K562 (cell line): ENCODE measurements around the gene PKP1. TPM values are rescaled to one million over a fixed set of nuclear protein-coding genes. Genes with fewer than 3 reads are reported as not detected.

Experiments
- ATAC-seq: fragments of 200-7000 bp; cut with Tn5 transposase; 3 replicates; pipeline ENCODE4 v1.9.1; 2020; ENCODE audit warnings: moderate library complexity
- BruUV-seq: library from RNA; stranded (reverse); fragments of 400-500 nt; replicated peaks from 2 replicates; lab custom pipeline; 2021; lab: Mats Ljungman, UMichigan
- CTCF ChIA-PET: fragments of 300-600 bp; formaldehyde crosslinking; extraction: SDS; loops from one replicate; lab custom pipeline; 2021; ENCODE audit warnings: low intra/inter-chr PET ratio; lab: Yijun Ruan, JAX
- POLR2A ChIA-PET: fragments of 300-600, 350-650 bp; sonication (Branson Sonifier 250); formaldehyde crosslinking; extraction: SDS; loops from one replicate; lab custom pipeline; 2021; ENCODE audit warnings: antibody characterized with exemption, inconsistent platforms; lab: Yijun Ruan, JAX
- DNase-seq, 4 experiments: peaks; one replicate each; pipeline versions ENCODE4 v3.0.0 to v3.0.0-alpha.2; 2011 to 2018; ENCODE audit warnings: low spot score in 3 of 4, mixed read lengths in 3 of 4; ENCODE audit errors: extremely low read depth in 1 of 4
- FAIRE-seq: peaks from 2 replicates; lab custom pipeline; 2011; peaks lifted over from hg19 to GRCh38; lab: Jason Lieb, UNC
- H2AFZ ChIP-seq: 2 replicates; pipeline ENCODE4 v1.6.0; 2011; ENCODE audit warnings: low read depth, low read length, control low read depth, inconsistent platforms
- H3K27ac ChIP-seq: fragments of 200-600 bp; 3 replicates; pipeline ENCODE4 v1.8.0; 2011; ENCODE audit warnings: low read depth, mild to moderate bottlenecking, control low read depth, inconsistent platforms, low read length, moderate library complexity, mixed read lengths; ENCODE audit errors: extremely low read depth
- H3K27me3 ChIP-seq, 2 experiments: fragments of 300-600 bp in 1 of 2; 2 replicates in 1 of 2; 3 replicates in 1 of 2; pipeline versions ENCODE4 v1.6.0 to v1.8.0; 2011; ENCODE audit warnings: inconsistent platforms in 2 of 2, low read length in 2 of 2, mild to moderate bottlenecking in 1 of 2, mixed read lengths in 1 of 2, moderate library complexity in 1 of 2; ENCODE audit not compliant: control insufficient read depth in 2 of 2, insufficient read depth in 2 of 2
- H3K36me3 ChIP-seq: fragments of 300-600 bp; 3 replicates; pipeline ENCODE4 v1.8.0; 2011; ENCODE audit warnings: mild to moderate bottlenecking, low read length, inconsistent platforms; ENCODE audit not compliant: control insufficient read depth, insufficient read depth
- H3K4me1 ChIP-seq, 2 experiments: fragments of 200-600 bp in 1 of 2; replicated peaks in 1 of 2; 2 replicates in 1 of 2; 3 replicates in 1 of 2; pipeline versions ENCODE4 v1.5.1 to v1.8.0; 2011; ENCODE audit warnings: inconsistent platforms in 2 of 2, low read length in 2 of 2, mild to moderate bottlenecking in 1 of 2, mixed read lengths in 1 of 2, moderate library complexity in 1 of 2; ENCODE audit not compliant: control insufficient read depth in 2 of 2, insufficient read depth in 2 of 2
- H3K4me2 ChIP-seq: 2 replicates; pipeline ENCODE4 v1.6.1; 2011; ENCODE audit warnings: low read length, control low read depth, inconsistent platforms, mixed read lengths; ENCODE audit not compliant: insufficient read depth
- H3K4me3 ChIP-seq: fragments of 200-600 bp; sonication (generic), shearing (Covaris generic); 2 replicates; pipeline ENCODE4 v1.5.1; 2016; ENCODE audit warnings: control low read depth, inconsistent platforms
- H3K79me2 ChIP-seq: fragments of 200-600 bp; 3 replicates; pipeline ENCODE4 v1.8.0; 2011; ENCODE audit warnings: low read length, inconsistent platforms; ENCODE audit not compliant: control insufficient read depth, insufficient read depth
- H3K9ac ChIP-seq, 2 experiments: 2 replicates each; pipeline versions ENCODE4 v1.6.0 to v1.6.1; 2011; ENCODE audit warnings: low read depth in 2 of 2, low read length in 2 of 2, control low read depth in 1 of 2, inconsistent platforms in 1 of 2, mild to moderate bottlenecking in 1 of 2, mixed read lengths in 1 of 2; ENCODE audit not compliant: insufficient read depth in 1 of 2
- H3K9me1 ChIP-seq: one replicate; pipeline ENCODE4 v1.6.0; 2011; ENCODE audit warnings: inconsistent platforms, mild to moderate bottlenecking, low read length, moderate library complexity; ENCODE audit not compliant: control insufficient read depth, insufficient read depth
- H3K9me3 ChIP-seq: replicated peaks from 2 replicates; pipeline ENCODE4 v1.5.1; 2011; ENCODE audit warnings: low read depth, low read length, inconsistent platforms; ENCODE audit not compliant: control insufficient read depth, insufficient read depth
- H4K20me1 ChIP-seq: replicated peaks from 2 replicates; pipeline ENCODE4 v1.6.1; 2011; ENCODE audit warnings: low read length, inconsistent platforms, mixed read lengths; ENCODE audit not compliant: control insufficient read depth, insufficient read depth
- DLX4 ChIP-seq: fragments of 250-450 bp; sonication (Bioruptor Pico); IDR thresholded peaks from 2 replicates; pipeline ENCODE4 v1.6.1; 2021; ENCODE audit warnings: mild to moderate bottlenecking
- NR2C2 ChIP-seq, 2 experiments: fragments of 200-800 bp in 1 of 2; sonication (Bioruptor generic) in 1 of 2; sonication (generic) in 1 of 2; formaldehyde crosslinking in 1 of 2; IDR thresholded peaks; 2 replicates each; pipeline versions ENCODE4 v1.6.1 to v1.8.0; 2016 to 2022; ENCODE audit warnings: mild to moderate bottlenecking in 1 of 2, missing compliant biosample characterization in 1 of 2, missing genetic modification characterization in 1 of 2, missing genetic modification reagents in 1 of 2
- WGBS: fragments of 100-300 bp; shearing (Covaris generic); methylation state at CpG from one replicate; pipeline ENCODE4 v1.1.6; 2016; ENCODE audit warnings: low coverage, mixed read lengths; ENCODE audit not compliant: insufficient coverage; ENCODE audit errors: missing lambda C conversion rate; 5-methylcytosine and 5-hydroxymethylcytosine counted together
- in situ Hi-C: fragments of 300-500 bp; cut with MboI; formaldehyde crosslinking; loops from 4 replicates; pipeline ENCODE4 v1.15.0; 2018; ENCODE audit warnings: inconsistent platforms, mixed read lengths
- intact Hi-C: fragments of 100-400 bp; cut with micrococcal nuclease; formaldehyde crosslinking; loops from 2 replicates; pipeline ENCODE4 v1.14.2; 2022
- polyA plus RNA-seq, 8 experiments: library from polyadenylated mRNA; depleted of rRNA in 4 of 8; stranded (reverse) in 5 of 8; unstranded in 3 of 8; fragments of >200 nt; fragmentation: Nextera tagmentation in 2 of 8; fragmentation: Illumina TruSeq in 1 of 8; extraction: Ambion mirVana in 2 of 8; extraction: Trizol in 1 of 8; gene quantifications; 2 replicates each; pipeline versions ENCODE4 v1.2.1 to v1.2.3, GENCODE V29; 2011 to 2014; ENCODE audit warnings: inconsistent platforms in 1 of 8, missing spikeins in 1 of 8
- total RNA-seq, 7 experiments: library from RNA; depleted of rRNA in 6 of 7; stranded (reverse); fragments of >200 nt in 6 of 7; fragmentation: Illumina TruSeq in 2 of 7; extraction: Trizol in 2 of 7; gene quantifications; 2 replicates each; pipeline versions ENCODE4 v1.2.1 to v1.2.3, GENCODE V29; 2011 to 2021; ENCODE audit warnings: low replicate concordance in 1 of 7

PKP1 gene
- total and polyA plus RNA-seq, 9 of the 15 experiments (the other 6 are each of a cell fraction or from before 2014, with no cell fraction given): not detected

DNA sequence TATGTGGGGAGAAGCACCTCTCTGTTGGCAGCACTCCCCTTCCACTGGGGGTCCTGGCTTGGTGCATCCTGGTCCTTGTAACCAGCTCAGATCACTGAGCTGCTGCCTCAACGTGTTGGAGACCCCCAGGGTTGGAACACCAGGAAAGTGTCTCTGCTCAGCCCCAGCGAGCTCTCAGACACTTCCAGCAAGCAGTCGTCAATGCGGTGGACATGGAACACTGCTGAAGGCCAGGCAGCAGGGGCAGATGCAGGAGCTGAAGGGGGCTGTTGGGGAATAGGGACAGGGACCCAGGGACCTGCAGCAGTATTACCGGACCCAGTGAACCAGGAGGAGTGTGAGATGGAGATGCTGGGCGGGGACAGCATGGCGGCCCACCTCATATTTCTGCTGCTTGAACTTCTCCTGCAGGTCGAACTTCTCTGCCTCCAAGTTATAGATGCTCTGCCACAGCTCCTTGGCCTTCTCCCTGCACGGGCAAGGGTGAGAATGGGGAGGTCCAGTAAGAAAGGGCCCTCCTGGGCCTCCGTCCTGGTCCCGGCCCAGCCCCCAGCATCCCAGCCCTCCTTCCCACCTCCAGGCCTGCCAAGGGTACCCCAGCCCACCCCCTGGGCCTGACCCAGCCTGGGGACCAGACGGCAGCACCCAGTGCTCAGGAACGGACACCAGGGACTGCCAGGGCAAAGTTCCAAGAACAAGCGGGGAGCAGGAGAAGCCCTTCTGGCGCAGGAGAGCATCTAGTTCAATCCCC, 77.8 kb downstream of the PKP1 start:
- DNase-seq: peak in 1 of 4 experiments; percentile 29
- Histone ChIP-seq H3K27me3 (peaks cover 0 to 74% of the 10 kb centered on the region in 2 experiments; a peak in 2 of 5 replicates), H3K4me2 (no peak overlapping the region), H3K79me2 (no peaks in the 10 kb centered on the region), H3K9ac (no peak overlapping the region), H3K27ac (no peak overlapping the region), H3K4me3 (no peak overlapping the region), H4K20me1 (peaks cover 28% of the 10 kb centered on the region), H3K9me3 (no peaks in the 10 kb centered on the region), H2AFZ (no peak overlapping the region), H3K36me3 (no peaks in the 10 kb centered on the region), H3K9me1 (no peaks in the 10 kb centered on the region), H3K4me1 (peaks cover 0 to 3% of the 10 kb centered on the region in 2 experiments; a peak in 1 of 5 replicates)
- ChIA-PET CTCF (interaction anchor here (0.6 to 5.2 kb wide), 4 partner anchors 13 to 107 kb away, joined by 3 to 60 read pairs (median 5); no protein-coding TSS in a partner anchor), POLR2A (interaction anchor here (0.6 to 2.0 kb wide), 11 partner anchors 8 to 1975 kb away, joined by 3 to 5 read pairs (median 4); no protein-coding TSS in a partner anchor)
- ATAC-seq: peak; percentile 21
- under 1% methylated on average over 15 of the region's 15 CpGs for WGBS
- intact Hi-C loops: loop anchor here (1.0 to 5.0 kb wide), 2 partner anchors 107 to 274 kb away; no protein-coding TSS in a partner anchor
- FAIRE-seq: no peak
- in situ Hi-C loops: no loop called here
- no TSS peak for BruUV-seq
- TF ChIP-seq DLX4: no peak
- 0 out of 2 replicates have a peak, but pooled peaks have one; percentile 25 for TF ChIP-seq NR2C2 (CRISPR knock-in tag; IDR thresholded peaks at IDR 0.05)
- no peak for TF ChIP-seq NR2C2 (tag; IDR thresholded peaks at IDR 0.05)
